ENCODE data around the gene CAMSAP3.

DNA sequence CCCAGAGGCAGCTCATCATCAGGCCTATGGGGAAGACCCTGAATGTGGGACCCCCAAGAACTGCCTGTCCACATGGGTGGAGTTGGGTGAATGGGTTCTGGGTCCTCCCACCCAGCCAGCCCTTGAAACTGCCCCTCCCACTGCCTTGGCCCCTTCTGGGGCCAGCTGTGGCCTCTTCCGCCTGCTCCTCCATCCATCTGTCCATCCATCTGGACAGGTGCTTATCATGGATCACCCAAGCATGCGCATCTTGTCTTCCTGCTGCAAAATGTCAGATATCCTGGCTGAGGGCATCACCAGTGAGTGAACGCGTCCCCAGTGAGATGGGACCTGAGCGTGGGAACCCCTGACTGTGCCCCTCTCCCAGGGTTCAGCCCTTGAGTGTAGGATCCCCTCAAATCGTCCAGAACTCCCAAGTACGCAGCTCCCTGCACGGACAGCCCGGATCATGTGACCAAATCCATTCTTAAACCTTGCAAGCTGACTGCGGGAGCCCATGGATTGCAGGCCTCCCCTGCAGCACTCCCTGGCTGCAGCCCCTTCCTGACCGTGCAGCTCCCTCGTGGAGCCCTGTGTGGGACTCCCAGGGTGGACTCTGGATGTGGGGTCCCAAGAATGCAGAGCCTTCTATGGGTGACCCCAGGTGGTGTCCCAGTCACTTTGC lies 43.3 kb downstream of the CAMSAP3 start:
- TF ChIP-seq GATA3 (IDR thresholded peaks at IDR 0.05; ENCODE audit: low read depth, low read length) (no peak), GATA2 (IDR thresholded peaks at IDR 0.05; ENCODE audit: low read depth, low read length) (no peak)
